SK-N-SH (cell line): Measurements from ENCODE around the gene PCP2. TPM values are rescaled to one million over a fixed set of nuclear protein-coding genes. Genes with fewer than 3 reads are reported as not detected.

ENCODE experiments used
- CTCF ChIA-PET: fragments of 300-600, 350-600 bp; formaldehyde crosslinking; extraction: SDS; loops from one replicate; lab custom pipeline; 2021; lab: Yijun Ruan, JAX
- POLR2A ChIA-PET: fragments of 350-600 bp; sonication (Branson Sonifier 250); formaldehyde crosslinking; extraction: SDS; loops from one replicate; lab custom pipeline; 2020; ENCODE audit warnings: antibody characterized with exemption, inconsistent platforms; lab: Yijun Ruan, JAX
- DNase-seq: peaks from one replicate; pipeline ENCODE4 v3.0.0; 2012
- H2AFZ ChIP-seq: fragments of 200-600 bp; sonication (generic); 2 replicates; pipeline ENCODE4 v1.8.1; 2016; ENCODE audit warnings: antibody characterized with exemption, mild to moderate bottlenecking, low read depth
- H3F3A ChIP-seq: fragments of 200-600 bp; sonication (generic); replicated peaks from 2 replicates; pipeline ENCODE3; 2016; ENCODE audit warnings: antibody characterized with exemption, mild to moderate bottlenecking; ENCODE audit not compliant: insufficient read depth
- H3K27ac ChIP-seq, 2 experiments: fragments of 200-500 bp in 1 of 2; fragments of 200-600 bp in 1 of 2; sonication (Bioruptor generic) in 1 of 2; sonication (generic), shearing (Covaris generic) in 1 of 2; 2 replicates each; pipeline versions ENCODE4 v1.5.1 to v1.6.1; 2014 to 2016; ENCODE audit warnings: low read depth in 2 of 2, inconsistent platforms in 1 of 2, low read length in 1 of 2, mild to moderate bottlenecking in 1 of 2, mixed read lengths in 1 of 2
- H3K27me3 ChIP-seq: fragments of 200-600 bp; sonication (generic), shearing (Covaris generic); 2 replicates; pipeline ENCODE4 v1.6.1; 2016; ENCODE audit warnings: mixed run types; ENCODE audit not compliant: insufficient read depth
- H3K36me3 ChIP-seq, 2 experiments: fragments of 200-500 bp in 1 of 2; fragments of 200-600 bp in 1 of 2; sonication (Bioruptor generic) in 1 of 2; sonication (generic) in 1 of 2; replicated peaks in 1 of 2; 2 replicates each; pipeline versions ENCODE3 to v1.5.1; 2014 to 2016; ENCODE audit warnings: low read length in 1 of 2, mild to moderate bottlenecking in 1 of 2; ENCODE audit not compliant: insufficient read depth in 2 of 2, control insufficient read depth in 1 of 2
- H3K4me1 ChIP-seq, 2 experiments: fragments of 200-500 bp in 1 of 2; fragments of 200-600 bp in 1 of 2; sonication (Bioruptor generic) in 1 of 2; sonication (generic), shearing (Covaris generic) in 1 of 2; 2 replicates each; pipeline versions ENCODE4 v1.5.1 to v1.6.1; 2014 to 2016; ENCODE audit warnings: low read depth in 1 of 2, low read length in 1 of 2, mixed run types in 1 of 2; ENCODE audit not compliant: insufficient read depth in 2 of 2, control insufficient read depth in 1 of 2
- H3K4me2 ChIP-seq: fragments of 200-600 bp; sonication (generic), shearing (Covaris generic); 2 replicates; pipeline ENCODE4 v1.6.1; 2017; ENCODE audit warnings: mixed run types
- H3K4me3 ChIP-seq, 2 experiments: fragments of 200-500 bp in 1 of 2; fragments of 200-600 bp in 1 of 2; sonication (Bioruptor generic) in 1 of 2; sonication (generic), shearing (Covaris generic) in 1 of 2; 2 replicates each; pipeline versions ENCODE4 v1.5.1 to v1.8.1; 2014 to 2016; ENCODE audit warnings: low read depth in 2 of 2, inconsistent platforms in 1 of 2, low read length in 1 of 2, mild to moderate bottlenecking in 1 of 2, mixed read lengths in 1 of 2, moderate library complexity in 1 of 2
- H3K79me2 ChIP-seq: fragments of 200-600 bp; sonication (generic); 2 replicates; pipeline ENCODE4 v1.8.1; 2017; ENCODE audit warnings: mild to moderate bottlenecking; ENCODE audit not compliant: insufficient read depth
- H3K9ac ChIP-seq: fragments of 200-600 bp; sonication (generic); 2 replicates; pipeline ENCODE4 v1.6.1; 2017; ENCODE audit warnings: mixed run types
- H3K9me2 ChIP-seq: fragments of 200-600 bp; sonication (generic); 2 replicates; pipeline ENCODE4 v1.6.1; 2017; ENCODE audit warnings: mixed run types
- H3K9me3 ChIP-seq: fragments of 200-600 bp; sonication (generic); 2 replicates; pipeline ENCODE4 v1.6.1; 2017; ENCODE audit warnings: mixed run types, mild to moderate bottlenecking, moderate library complexity
- H4K20me1 ChIP-seq: fragments of 200-600 bp; sonication (generic); 2 replicates; pipeline ENCODE4 v1.6.1; 2017; ENCODE audit warnings: mild to moderate bottlenecking, mixed run types; ENCODE audit not compliant: insufficient read depth
- CHD2 ChIP-seq: fragments of 150-350 bp; IDR thresholded peaks from 2 replicates; pipeline ENCODE4 v1.6.1; 2018; ENCODE audit warnings: low read length; ENCODE audit not compliant: partially characterized antibody
- FOXJ3 ChIP-seq: sonication (generic); formaldehyde crosslinking; IDR thresholded peaks from 2 replicates; pipeline ENCODE4 v1.5.1; 2020; ENCODE audit warnings: mild to moderate bottlenecking, missing genetic modification reagents
- GABPA ChIP-seq: IDR thresholded peaks from 2 replicates; pipeline ENCODE4 v1.4.0; 2012; ENCODE audit warnings: low read depth, mild to moderate bottlenecking
- GATA2 ChIP-seq: sonication (generic); formaldehyde crosslinking; IDR thresholded peaks from 2 replicates; pipeline ENCODE4 v1.5.0; 2020; ENCODE audit warnings: mild to moderate bottlenecking, missing genetic modification reagents
- MXI1 ChIP-seq: IDR thresholded peaks from 2 replicates; pipeline ENCODE4 v1.6.1; 2012; ENCODE audit warnings: mild to moderate bottlenecking, low read depth, low read length, improper control_type of control experiment
- NFIC ChIP-seq: IDR thresholded peaks from 2 replicates; pipeline ENCODE4 v1.4.0; 2012; ENCODE audit warnings: borderline replicate concordance
- NRF1 ChIP-seq: IDR thresholded peaks from 2 replicates; pipeline ENCODE4 v1.6.1; 2012; ENCODE audit warnings: low read depth, mild to moderate bottlenecking, low read length
- POLR2AphosphoS5 ChIP-seq: IDR thresholded peaks from 2 replicates; pipeline ENCODE4 v1.6.1; 2012; ENCODE audit warnings: low read depth, low read length
- WGBS: methylation state at CpG from one replicate; pipeline ENCODE4 v1.1.6; 2017; ENCODE audit warnings: low lambda C conversion rate; 5-methylcytosine and 5-hydroxymethylcytosine counted together
- polyA plus RNA-seq, 3 experiments: library from polyadenylated mRNA; depleted of rRNA; stranded (reverse); fragments of >200 nt; gene quantifications; 2 replicates each; pipeline ENCODE4 v1.2.3, GENCODE V29; 2012
- TF ChIP-seq, protein P1 (sequence below): IDR thresholded peaks from 2 replicates; pipeline ENCODE4 v1.6.1; 2012; ENCODE audit warnings: mild to moderate bottlenecking, low read depth, low read length, moderate library complexity
- TF ChIP-seq, protein P2 (sequence below): IDR thresholded peaks from 2 replicates; pipeline ENCODE4 v1.4.0; 2012; ENCODE audit warnings: low read depth
- TF ChIP-seq, protein P3 (sequence below): IDR thresholded peaks from 2 replicates; pipeline ENCODE4 v1.4.0; 2012; ENCODE audit warnings: low read depth, borderline replicate concordance

PCP2 gene
- polyA plus RNA-seq, 1 of the 3 experiments (the other 2 are of a cell fraction): not detected

DNA sequence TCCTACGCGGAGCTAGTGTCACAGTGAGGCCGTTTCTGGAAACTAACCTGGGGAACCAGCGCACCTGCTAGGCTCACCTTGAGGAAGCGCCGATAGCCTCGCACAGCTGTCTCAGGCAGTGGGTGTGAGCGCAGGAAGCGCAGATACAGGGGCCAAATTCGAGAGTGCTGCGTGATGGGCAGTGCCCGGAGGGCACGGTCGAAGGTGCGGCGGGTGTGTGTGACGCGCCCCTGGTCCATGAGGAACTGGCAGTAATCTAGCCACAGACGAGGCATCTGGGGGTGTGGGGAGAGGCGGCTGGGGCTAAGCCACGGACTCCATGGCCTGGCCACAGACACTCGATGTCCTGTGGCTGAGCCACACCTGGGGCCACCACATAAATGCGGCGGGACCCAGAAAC lies 6.4 kb downstream of the PCP2 start:
- no peak overlapping the region for H3K4me2 ChIP-seq
- H3K9ac ChIP-seq: no peak overlapping the region
- no peak overlapping the region for H3K27ac ChIP-seq
- H4K20me1 ChIP-seq: 0 out of 2 replicates have a peak, but pooled peaks cover 5% of the 10 kb centered on the region
- H3K9me2 ChIP-seq: no peaks in the 10 kb centered on the region
- H3K4me1 ChIP-seq: peaks cover 8 to 20% of the 10 kb centered on the region in 2 experiments; a peak in 2 of 4 replicates
- TF ChIP-seq, protein P1, sequence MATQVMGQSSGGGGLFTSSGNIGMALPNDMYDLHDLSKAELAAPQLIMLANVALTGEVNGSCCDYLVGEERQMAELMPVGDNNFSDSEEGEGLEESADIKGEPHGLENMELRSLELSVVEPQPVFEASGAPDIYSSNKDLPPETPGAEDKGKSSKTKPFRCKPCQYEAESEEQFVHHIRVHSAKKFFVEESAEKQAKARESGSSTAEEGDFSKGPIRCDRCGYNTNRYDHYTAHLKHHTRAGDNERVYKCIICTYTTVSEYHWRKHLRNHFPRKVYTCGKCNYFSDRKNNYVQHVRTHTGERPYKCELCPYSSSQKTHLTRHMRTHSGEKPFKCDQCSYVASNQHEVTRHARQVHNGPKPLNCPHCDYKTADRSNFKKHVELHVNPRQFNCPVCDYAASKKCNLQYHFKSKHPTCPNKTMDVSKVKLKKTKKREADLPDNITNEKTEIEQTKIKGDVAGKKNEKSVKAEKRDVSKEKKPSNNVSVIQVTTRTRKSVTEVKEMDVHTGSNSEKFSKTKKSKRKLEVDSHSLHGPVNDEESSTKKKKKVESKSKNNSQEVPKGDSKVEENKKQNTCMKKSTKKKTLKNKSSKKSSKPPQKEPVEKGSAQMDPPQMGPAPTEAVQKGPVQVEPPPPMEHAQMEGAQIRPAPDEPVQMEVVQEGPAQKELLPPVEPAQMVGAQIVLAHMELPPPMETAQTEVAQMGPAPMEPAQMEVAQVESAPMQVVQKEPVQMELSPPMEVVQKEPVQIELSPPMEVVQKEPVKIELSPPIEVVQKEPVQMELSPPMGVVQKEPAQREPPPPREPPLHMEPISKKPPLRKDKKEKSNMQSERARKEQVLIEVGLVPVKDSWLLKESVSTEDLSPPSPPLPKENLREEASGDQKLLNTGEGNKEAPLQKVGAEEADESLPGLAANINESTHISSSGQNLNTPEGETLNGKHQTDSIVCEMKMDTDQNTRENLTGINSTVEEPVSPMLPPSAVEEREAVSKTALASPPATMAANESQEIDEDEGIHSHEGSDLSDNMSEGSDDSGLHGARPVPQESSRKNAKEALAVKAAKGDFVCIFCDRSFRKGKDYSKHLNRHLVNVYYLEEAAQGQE: no peak
- TF ChIP-seq, all 33 proteins: peak for 0
- Histone ChIP-seq H3K36me3 (peaks cover 0 to 37% of the 10 kb centered on the region in 2 experiments), H3K27me3 (no peaks in the 10 kb centered on the region), H3K79me2 (peaks cover 49% of the 10 kb centered on the region), H3K9me3 (no peaks in the 10 kb centered on the region), H3F3A (no peaks in the 10 kb centered on the region), H2AFZ (no peak overlapping the region), H3K4me3 (no peak overlapping the region)
- CTCF ChIA-PET: interaction anchor here (1.2 to 2.0 kb wide), 3 partner anchors 25 to 59 kb away, joined by 4 to 9 read pairs (median 6); partner anchors contain the start of gene TRAPPC5
- POLR2A ChIA-PET: interaction anchor here (1.1 kb wide), 1 partner anchor 8 kb away, joined by 4 read pairs; no protein-coding TSS in a partner anchor
- DNase-seq: no peak
- WGBS: 91% methylated on average over 19 of the region's 24 CpGs

DNA sequence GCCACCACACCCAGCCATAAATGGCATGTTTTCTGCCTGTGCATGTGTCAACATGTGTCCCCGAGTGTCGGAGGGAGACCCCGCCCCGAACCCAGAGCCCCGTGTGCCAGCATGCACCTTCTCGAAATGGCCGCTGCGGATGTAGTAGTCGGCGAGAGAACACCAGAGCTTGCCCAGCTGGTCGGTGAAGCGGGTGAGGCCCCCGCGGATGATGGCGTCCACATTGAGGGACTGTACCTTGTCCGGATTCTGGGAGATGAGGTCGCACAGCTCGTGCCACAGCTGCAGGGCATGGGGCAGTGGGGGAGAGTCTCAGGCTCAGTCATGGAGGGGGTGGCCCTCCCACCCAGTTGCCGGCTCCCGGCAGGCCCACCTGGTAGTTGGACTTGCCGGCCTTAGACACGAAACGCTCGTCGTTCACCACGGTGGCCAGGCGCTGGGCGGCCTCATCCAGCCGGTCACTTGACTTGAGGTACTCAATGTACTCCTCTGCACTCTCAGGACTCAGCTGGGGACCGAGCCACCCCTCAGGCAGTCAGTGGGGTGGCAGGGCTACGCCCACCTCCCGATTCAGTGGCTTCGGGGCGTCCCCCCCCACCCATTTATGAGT lies 7.7 kb downstream of the PCP2 start:
- no peaks in the 10 kb centered on the region for H3K27me3 ChIP-seq
- H3K9me2 ChIP-seq: no peaks in the 10 kb centered on the region
- POLR2A ChIA-PET: no interaction called here
- peaks cover 8 to 20% of the 10 kb centered on the region in 2 experiments; a peak in 2 of 4 replicates for H3K4me1 ChIP-seq
- H3K27ac ChIP-seq: no peak overlapping the region
- H3K4me2 ChIP-seq: no peak overlapping the region
- no peaks in the 10 kb centered on the region for H3K9me3 ChIP-seq
- DNase-seq: no peak
- no peak overlapping the region for H3K9ac ChIP-seq
- whole genome bisulfite sequencing: 93% methylated on average over 15 of the region's 34 CpGs
- H3K79me2 ChIP-seq: peaks cover 46% of the 10 kb centered on the region
- H3K4me3 ChIP-seq: no peak overlapping the region
- CTCF ChIA-PET: interaction anchor here (2.0 to 2.2 kb wide), 2 partner anchors 26 to 55 kb away, joined by 6 read pairs; partner anchors contain the start of gene TRAPPC5
- no peak overlapping the region for H2AFZ ChIP-seq
- no peaks in the 10 kb centered on the region for H3F3A ChIP-seq
- H3K36me3 ChIP-seq: peaks cover 3 to 48% of the 10 kb centered on the region in 2 experiments
- H4K20me1 ChIP-seq: 0 out of 2 replicates have a peak, but pooled peaks cover 5% of the 10 kb centered on the region
- TF ChIP-seq FOXJ3 (CRISPR knock-in tag) (no peak), POLR2AphosphoS5 (no peak), MXI1 (no peak), NFIC (no peak), NRF1 (no peak), GABPA (no peak), GATA2 (no peak), CHD2 (no peak)
- TF ChIP-seq, protein P2, sequence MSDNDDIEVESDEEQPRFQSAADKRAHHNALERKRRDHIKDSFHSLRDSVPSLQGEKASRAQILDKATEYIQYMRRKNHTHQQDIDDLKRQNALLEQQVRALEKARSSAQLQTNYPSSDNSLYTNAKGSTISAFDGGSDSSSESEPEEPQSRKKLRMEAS: no peak
- TF ChIP-seq, protein P3, sequence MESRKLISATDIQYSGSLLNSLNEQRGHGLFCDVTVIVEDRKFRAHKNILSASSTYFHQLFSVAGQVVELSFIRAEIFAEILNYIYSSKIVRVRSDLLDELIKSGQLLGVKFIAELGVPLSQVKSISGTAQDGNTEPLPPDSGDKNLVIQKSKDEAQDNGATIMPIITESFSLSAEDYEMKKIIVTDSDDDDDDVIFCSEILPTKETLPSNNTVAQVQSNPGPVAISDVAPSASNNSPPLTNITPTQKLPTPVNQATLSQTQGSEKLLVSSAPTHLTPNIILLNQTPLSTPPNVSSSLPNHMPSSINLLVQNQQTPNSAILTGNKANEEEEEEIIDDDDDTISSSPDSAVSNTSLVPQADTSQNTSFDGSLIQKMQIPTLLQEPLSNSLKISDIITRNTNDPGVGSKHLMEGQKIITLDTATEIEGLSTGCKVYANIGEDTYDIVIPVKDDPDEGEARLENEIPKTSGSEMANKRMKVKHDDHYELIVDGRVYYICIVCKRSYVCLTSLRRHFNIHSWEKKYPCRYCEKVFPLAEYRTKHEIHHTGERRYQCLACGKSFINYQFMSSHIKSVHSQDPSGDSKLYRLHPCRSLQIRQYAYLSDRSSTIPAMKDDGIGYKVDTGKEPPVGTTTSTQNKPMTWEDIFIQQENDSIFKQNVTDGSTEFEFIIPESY: no peak
- TF ChIP-seq, protein P1: no peak
